IMR-90 (cell line): ENCODE results near the gene ADH5. TPM values are rescaled to one million over a fixed set of nuclear protein-coding genes. Genes with fewer than 3 reads are reported as not detected.
A peak's percentile ranks its signal among the peaks of the same experiment; 100 is the strongest.

ENCODE experiments used
- ATAC-seq: fragments of 200-7000 bp; cut with Tn5 transposase; 2 replicates; pipeline ENCODE4 v1.9.1; 2020; ENCODE audit warnings: low read depth, mild to moderate bottlenecking, moderate library complexity
- BruUV-seq: library from RNA; stranded (reverse); fragments of 400-500 nt; replicated peaks from 2 replicates; lab custom pipeline; 2021; lab: Mats Ljungman, UMichigan
- CTCF ChIA-PET: fragments of 300-600 bp; formaldehyde crosslinking; extraction: SDS; loops from one replicate; lab custom pipeline; 2021; ENCODE audit warnings: antibody characterized with exemption; lab: Yijun Ruan, JAX
- POLR2A ChIA-PET: fragments of 300-600 bp; sonication (Branson Sonifier 250); formaldehyde crosslinking; loops from one replicate; lab custom pipeline; 2022; ENCODE audit warnings: antibody characterized with exemption; ENCODE audit not compliant: unreplicated experiment; lab: Charles Lee
- DNase-seq: peaks from one replicate; pipeline ENCODE4 v3.0.0; 2013
- H2AFZ ChIP-seq: replicated peaks from 2 replicates; pipeline ENCODE3; 2013; ENCODE audit warnings: low read length, mild to moderate bottlenecking; ENCODE audit not compliant: poor library complexity
- H2AK5ac ChIP-seq: 2 replicates; pipeline ENCODE4 v1.6.1; 2013; ENCODE audit warnings: low read depth, low read length, inconsistent platforms
- H2AK9ac ChIP-seq: replicated peaks from 2 replicates; pipeline ENCODE3; 2013; ENCODE audit warnings: mild to moderate bottlenecking, low read depth, low read length, moderate library complexity; ENCODE audit not compliant: poor library complexity
- H2BK120ac ChIP-seq: 2 replicates; pipeline ENCODE4 v1.6.1; 2013; ENCODE audit warnings: low read depth, low read length, inconsistent platforms
- H2BK15ac ChIP-seq: 3 replicates; pipeline ENCODE4 v1.6.1; 2013; ENCODE audit warnings: low read depth, low read length, inconsistent platforms
- H2BK20ac ChIP-seq: 2 replicates; pipeline ENCODE4 v1.6.1; 2013; ENCODE audit warnings: low read depth, mild to moderate bottlenecking, inconsistent platforms, low read length, moderate library complexity
- H2BK5ac ChIP-seq: 2 replicates; pipeline ENCODE4 v1.6.1; 2013; ENCODE audit warnings: mild to moderate bottlenecking, low read depth, low read length, inconsistent platforms; ENCODE audit not compliant: poor library complexity, severe bottlenecking
- H3K14ac ChIP-seq: replicated peaks from 2 replicates; pipeline ENCODE4 v1.6.1; 2013; ENCODE audit warnings: low read depth, low read length, inconsistent platforms
- H3K18ac ChIP-seq: 2 replicates; pipeline ENCODE4 v1.6.1; 2013; ENCODE audit warnings: low read depth, low read length, control low read depth
- H3K23ac ChIP-seq: 2 replicates; pipeline ENCODE4 v1.6.1; 2013; ENCODE audit warnings: low read depth, low read length, inconsistent platforms
- H3K27ac ChIP-seq: 2 replicates; pipeline ENCODE4 v1.5.1; 2013; ENCODE audit warnings: mild to moderate bottlenecking, control low read depth, low read length; ENCODE audit not compliant: insufficient read depth
- H3K27me3 ChIP-seq: 2 replicates; pipeline ENCODE4 v1.6.1; 2013; ENCODE audit warnings: low read length; ENCODE audit not compliant: control insufficient read depth, insufficient read depth
- H3K36me3 ChIP-seq: 2 replicates; pipeline ENCODE4 v1.6.1; 2013; ENCODE audit warnings: low read length, mixed read lengths; ENCODE audit not compliant: control insufficient read depth, insufficient read depth
- H3K4ac ChIP-seq: 2 replicates; pipeline ENCODE4 v1.6.1; 2013; ENCODE audit warnings: low read depth, low read length, inconsistent platforms
- H3K4me1 ChIP-seq: 2 replicates; pipeline ENCODE4 v1.6.1; 2013; ENCODE audit warnings: low read length, mixed read lengths; ENCODE audit not compliant: control insufficient read depth, insufficient read depth
- H3K4me2 ChIP-seq: 2 replicates; pipeline ENCODE4 v1.6.1; 2013; ENCODE audit warnings: low read depth, mild to moderate bottlenecking, control low read depth, low read length, moderate library complexity
- H3K4me3 ChIP-seq: 2 replicates; pipeline ENCODE4 v1.5.1; 2013; ENCODE audit warnings: low read depth, mild to moderate bottlenecking, control low read depth, low read length, moderate library complexity; ENCODE audit not compliant: insufficient read depth
- H3K56ac ChIP-seq: 2 replicates; pipeline ENCODE4 v1.6.1; 2013; ENCODE audit warnings: low read length, inconsistent platforms; ENCODE audit not compliant: insufficient read depth; ENCODE audit errors: extremely low read depth
- H3K79me1 ChIP-seq, 2 experiments: 2 replicates each; pipeline ENCODE4 v1.6.1; 2013; ENCODE audit warnings: low read length in 2 of 2, inconsistent platforms in 1 of 2, low read depth in 1 of 2
- H3K9ac ChIP-seq: 2 replicates; pipeline ENCODE4 v1.6.1; 2013; ENCODE audit warnings: low read depth, low read length, control low read depth
- H3K9me1 ChIP-seq: 2 replicates; pipeline ENCODE4 v1.6.1; 2013; ENCODE audit warnings: low read length, inconsistent platforms; ENCODE audit not compliant: insufficient read depth
- H3K9me3 ChIP-seq: 2 replicates; pipeline ENCODE4 v1.6.1; 2013; ENCODE audit warnings: low read length; ENCODE audit not compliant: control insufficient read depth, insufficient read depth
- H4K20me1 ChIP-seq: 2 replicates; pipeline ENCODE4 v1.6.1; 2013; ENCODE audit warnings: low read length, inconsistent platforms; ENCODE audit not compliant: insufficient read depth
- H4K5ac ChIP-seq: 2 replicates; pipeline ENCODE4 v1.6.1; 2013; ENCODE audit warnings: mild to moderate bottlenecking, low read depth, low read length, control low read depth
- H4K8ac ChIP-seq, 2 experiments: 2 replicates each; pipeline ENCODE4 v1.6.1; 2013; ENCODE audit warnings: low read depth in 2 of 2, low read length in 2 of 2, control low read depth in 1 of 2, inconsistent platforms in 1 of 2
- H4K91ac ChIP-seq: 2 replicates; pipeline ENCODE4 v1.6.1; 2013; ENCODE audit warnings: low read depth, low read length, inconsistent platforms; ENCODE audit not compliant: insufficient read depth
- BHLHE40 ChIP-seq: fragments of 150-350 bp; IDR thresholded peaks from 2 replicates; pipeline ENCODE4 v1.6.1; 2016; ENCODE audit warnings: mild to moderate bottlenecking, low read depth, low read length
- CEBPB ChIP-seq: IDR thresholded peaks from 2 replicates; pipeline ENCODE4 v1.6.1; 2012; ENCODE audit warnings: low read depth, low read length, improper control_type of control experiment
- RFX5 ChIP-seq: IDR thresholded peaks from 2 replicates; pipeline ENCODE4 v1.8.0; 2012; ENCODE audit warnings: low read depth, mild to moderate bottlenecking, low read length, moderate library complexity
- WGBS, 2 experiments: methylation state at CpG; one replicate each; pipeline versions ENCODE4 v1.1.5 to v1.1.7; 2013; ENCODE audit warnings: missing lambda C conversion rate in 2 of 2; ENCODE audit not compliant: insufficient read length in 1 of 2; ENCODE audit errors: extremely low coverage in 2 of 2; 5-methylcytosine and 5-hydroxymethylcytosine counted together
- dilution Hi-C: fragments of 300-500 bp; cut with HindIII; formaldehyde crosslinking; loops from one replicate; pipeline ENCODE4 v1.14.3; 2018; ENCODE audit warnings: low sequenced_read_pairs; ENCODE audit not compliant: unreplicated experiment
- in situ Hi-C: fragments of 300-500 bp; cut with MboI; formaldehyde crosslinking; loops from 3 replicates; pipeline ENCODE4 v1.14.3; 2019; ENCODE audit warnings: low sequenced_read_pairs, inconsistent platforms, mixed read lengths
- intact Hi-C: fragments of 100-400 bp; cut with micrococcal nuclease; formaldehyde crosslinking; loops from 2 replicates; pipeline ENCODE4 v1.10.0; 2022
- polyA plus RNA-seq, 3 experiments: library from polyadenylated mRNA; depleted of rRNA; stranded (reverse); fragments of >200 nt; gene quantifications; 2 replicates each; pipeline ENCODE4 v1.2.3, GENCODE V29; 2012; ENCODE audit warnings: low replicate concordance in 1 of 3
- total RNA-seq: library from RNA; depleted of rRNA; stranded (reverse); fragments of >200 nt; gene quantifications from 2 replicates; pipeline ENCODE4 v1.2.3, GENCODE V29; 2012
- TF ChIP-seq, protein P1 (sequence below): conservative IDR thresholded peaks from 2 replicates; pipeline ENCODE4 v1.5.1; 2012; ENCODE audit warnings: mild to moderate bottlenecking, low read depth, low read length, improper control_type of control experiment

The ADH5 gene
- total and polyA plus RNA-seq, 2 of the 4 experiments (the other 2 are of a cell fraction), result 140 to 178 TPM

DNA sequence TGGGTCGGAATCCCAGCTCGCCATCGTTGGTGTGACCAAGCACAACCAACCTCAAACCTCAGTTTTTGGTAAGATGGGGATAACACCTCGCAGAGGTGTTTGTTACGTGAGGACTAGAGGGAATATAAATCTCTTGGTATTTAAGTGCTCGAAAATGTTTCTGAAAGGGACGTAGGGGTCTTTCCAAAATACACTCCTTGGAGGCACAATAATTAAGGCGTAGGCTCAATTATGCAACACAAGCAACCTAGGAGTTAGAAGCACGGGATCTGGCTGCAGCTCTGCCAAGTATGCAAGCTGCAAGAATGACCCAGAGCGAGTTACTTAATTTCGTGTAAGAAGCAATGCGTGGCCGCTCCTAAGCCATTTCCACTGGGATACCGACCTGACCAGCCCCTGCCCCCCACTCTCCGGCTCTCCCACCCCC lies 552 bp downstream of the ADH5 start:
- CTCF ChIA-PET, result no interaction called here
- Histone ChIP-seq H2BK5ac (peak overlapping the region; percentile 59), H4K8ac (peak overlapping the region; percentile 64 to 94; a peak in 2 of 4 replicates), H3K4me2 (peak overlapping the region; percentile 97), H3K18ac (peak overlapping the region; percentile 64), H2BK120ac (no peak overlapping the region), H3K79me1 (peaks cover 24 to 34% of the 10 kb centered on the region in 2 experiments), H3K9me1 (no peaks in the 10 kb centered on the region), H3K14ac (peak overlapping the region; percentile 72), H2AK9ac (peak overlapping the region; percentile 80), H4K20me1 (peaks cover 7% of the 10 kb centered on the region; the same call in 1 of the 2 replicates), H3K4ac (peak overlapping the region; percentile 36; the same call in 1 of the 2 replicates), H3K4me3 (peak overlapping the region; percentile 83), H4K5ac (peak overlapping the region; percentile 84), H3K9ac (peak overlapping the region; percentile 95), H3K56ac (peak overlapping the region; percentile 88), H3K23ac (peak overlapping the region; percentile 19; the same call in 1 of the 2 replicates), H3K27ac (peak overlapping the region; percentile 97), H3K9me3 (no peaks in the 10 kb centered on the region), H2BK15ac (no peak overlapping the region), H2BK20ac (no peak overlapping the region), H2AFZ (no peak overlapping the region), H3K27me3 (no peaks in the 10 kb centered on the region), H2AK5ac (peak overlapping the region; percentile 48; the same call in 1 of the 2 replicates), H3K4me1 (peaks cover 2% of the 10 kb centered on the region; the same call in 1 of the 2 replicates), H4K91ac (peak overlapping the region; percentile 38), H3K36me3 (peaks cover 18% of the 10 kb centered on the region)
- intact Hi-C loops (loop anchor here (10.0 kb wide), 2 partner anchors 317 to 433 kb away; partner anchors contain the start of gene TSPAN5), in situ Hi-C loops (no loop called here), dilution Hi-C loops (no loop called here)
- POLR2A ChIA-PET, result interaction anchor here (0.6 to 1.3 kb wide), 2 partner anchors 93 to 158 kb away, joined by 3 read pairs; partner anchors contain the start of gene METAP1
- DNase-seq (peak; percentile 79), ATAC-seq (peak; percentile 27)
- WGBS, 2 experiments, result 0% methylated on average over 1 of the region's 15 CpGs; no CpG with 5 or more reads in 1 of the 2 experiments
- TF ChIP-seq, protein P1, sequence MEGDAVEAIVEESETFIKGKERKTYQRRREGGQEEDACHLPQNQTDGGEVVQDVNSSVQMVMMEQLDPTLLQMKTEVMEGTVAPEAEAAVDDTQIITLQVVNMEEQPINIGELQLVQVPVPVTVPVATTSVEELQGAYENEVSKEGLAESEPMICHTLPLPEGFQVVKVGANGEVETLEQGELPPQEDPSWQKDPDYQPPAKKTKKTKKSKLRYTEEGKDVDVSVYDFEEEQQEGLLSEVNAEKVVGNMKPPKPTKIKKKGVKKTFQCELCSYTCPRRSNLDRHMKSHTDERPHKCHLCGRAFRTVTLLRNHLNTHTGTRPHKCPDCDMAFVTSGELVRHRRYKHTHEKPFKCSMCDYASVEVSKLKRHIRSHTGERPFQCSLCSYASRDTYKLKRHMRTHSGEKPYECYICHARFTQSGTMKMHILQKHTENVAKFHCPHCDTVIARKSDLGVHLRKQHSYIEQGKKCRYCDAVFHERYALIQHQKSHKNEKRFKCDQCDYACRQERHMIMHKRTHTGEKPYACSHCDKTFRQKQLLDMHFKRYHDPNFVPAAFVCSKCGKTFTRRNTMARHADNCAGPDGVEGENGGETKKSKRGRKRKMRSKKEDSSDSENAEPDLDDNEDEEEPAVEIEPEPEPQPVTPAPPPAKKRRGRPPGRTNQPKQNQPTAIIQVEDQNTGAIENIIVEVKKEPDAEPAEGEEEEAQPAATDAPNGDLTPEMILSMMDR, result no peak
- no peak for TF ChIP-seq RFX5
- peak; percentile 88 for TF ChIP-seq BHLHE40
- TF ChIP-seq CEBPB, result peak; percentile 85
- TSS peak; percentile 66 for BruUV-seq
